ENCODE data around the gene IL13RA2. TPM values are rescaled to one million over a fixed set of nuclear protein-coding genes. Genes with fewer than 3 reads are reported as not detected.

The IL13RA2 gene
- polyA plus RNA-seq, 1 of the 3 experiments (the other 2 are of a cell fraction), result 8.1 TPM

DNA sequence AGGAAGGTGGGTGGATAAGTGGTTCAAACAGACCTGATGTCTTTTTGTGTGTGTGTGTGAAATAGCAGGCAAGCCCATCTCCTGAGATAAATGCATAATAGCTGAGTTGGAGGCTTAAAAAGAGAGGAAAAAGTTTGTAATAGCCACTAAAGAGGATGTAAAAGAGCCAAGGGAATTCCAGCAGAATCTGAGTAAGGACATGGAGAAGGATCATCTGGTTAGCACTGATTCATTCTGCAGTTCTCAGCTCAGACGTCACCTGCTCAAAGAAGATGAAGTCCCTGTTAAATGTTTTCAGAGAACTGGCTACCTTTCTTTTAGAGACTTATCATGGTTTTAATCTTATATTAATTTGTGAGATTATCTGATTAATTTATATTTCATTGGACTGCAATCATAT, 21.0 kb upstream of the IL13RA2 start:
- no peaks in the 10 kb centered on the region for H3K79me2 ChIP-seq (ENCODE audit: insufficient read depth)
- TF ChIP-seq EP300 (IDR thresholded peaks at IDR 0.05; ENCODE audit: borderline replicate concordance in 1 of 2, low read depth in 1 of 2, low read length in 1 of 2), result no peak
- TF ChIP-seq, protein P1, sequence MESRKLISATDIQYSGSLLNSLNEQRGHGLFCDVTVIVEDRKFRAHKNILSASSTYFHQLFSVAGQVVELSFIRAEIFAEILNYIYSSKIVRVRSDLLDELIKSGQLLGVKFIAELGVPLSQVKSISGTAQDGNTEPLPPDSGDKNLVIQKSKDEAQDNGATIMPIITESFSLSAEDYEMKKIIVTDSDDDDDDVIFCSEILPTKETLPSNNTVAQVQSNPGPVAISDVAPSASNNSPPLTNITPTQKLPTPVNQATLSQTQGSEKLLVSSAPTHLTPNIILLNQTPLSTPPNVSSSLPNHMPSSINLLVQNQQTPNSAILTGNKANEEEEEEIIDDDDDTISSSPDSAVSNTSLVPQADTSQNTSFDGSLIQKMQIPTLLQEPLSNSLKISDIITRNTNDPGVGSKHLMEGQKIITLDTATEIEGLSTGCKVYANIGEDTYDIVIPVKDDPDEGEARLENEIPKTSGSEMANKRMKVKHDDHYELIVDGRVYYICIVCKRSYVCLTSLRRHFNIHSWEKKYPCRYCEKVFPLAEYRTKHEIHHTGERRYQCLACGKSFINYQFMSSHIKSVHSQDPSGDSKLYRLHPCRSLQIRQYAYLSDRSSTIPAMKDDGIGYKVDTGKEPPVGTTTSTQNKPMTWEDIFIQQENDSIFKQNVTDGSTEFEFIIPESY (IDR thresholded peaks at IDR 0.05; ENCODE audit: borderline replicate concordance, low read depth), result no peak
- no peak for TF ChIP-seq RCOR1 (IDR thresholded peaks at IDR 0.05; ENCODE audit: low read length)
- TF ChIP-seq, protein P2, sequence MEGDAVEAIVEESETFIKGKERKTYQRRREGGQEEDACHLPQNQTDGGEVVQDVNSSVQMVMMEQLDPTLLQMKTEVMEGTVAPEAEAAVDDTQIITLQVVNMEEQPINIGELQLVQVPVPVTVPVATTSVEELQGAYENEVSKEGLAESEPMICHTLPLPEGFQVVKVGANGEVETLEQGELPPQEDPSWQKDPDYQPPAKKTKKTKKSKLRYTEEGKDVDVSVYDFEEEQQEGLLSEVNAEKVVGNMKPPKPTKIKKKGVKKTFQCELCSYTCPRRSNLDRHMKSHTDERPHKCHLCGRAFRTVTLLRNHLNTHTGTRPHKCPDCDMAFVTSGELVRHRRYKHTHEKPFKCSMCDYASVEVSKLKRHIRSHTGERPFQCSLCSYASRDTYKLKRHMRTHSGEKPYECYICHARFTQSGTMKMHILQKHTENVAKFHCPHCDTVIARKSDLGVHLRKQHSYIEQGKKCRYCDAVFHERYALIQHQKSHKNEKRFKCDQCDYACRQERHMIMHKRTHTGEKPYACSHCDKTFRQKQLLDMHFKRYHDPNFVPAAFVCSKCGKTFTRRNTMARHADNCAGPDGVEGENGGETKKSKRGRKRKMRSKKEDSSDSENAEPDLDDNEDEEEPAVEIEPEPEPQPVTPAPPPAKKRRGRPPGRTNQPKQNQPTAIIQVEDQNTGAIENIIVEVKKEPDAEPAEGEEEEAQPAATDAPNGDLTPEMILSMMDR (IDR thresholded peaks at IDR 0.05), result no peak
- no peak for TF ChIP-seq NFIC (IDR thresholded peaks at IDR 0.05; ENCODE audit: borderline replicate concordance)
- TF ChIP-seq GATA2 (CRISPR knock-in tag; IDR thresholded peaks at IDR 0.05), result no peak
- TF ChIP-seq JUND (IDR thresholded peaks at IDR 0.05), result no peak
- no peak for TF ChIP-seq SMC3 (IDR thresholded peaks at IDR 0.05; ENCODE audit: low read depth, low read length)
- no peak for TF ChIP-seq EZH2phosphoT487 (IDR thresholded peaks at IDR 0.05; ENCODE audit: borderline replicate concordance, low read depth)
- no peak for TF ChIP-seq CHD2 (IDR thresholded peaks at IDR 0.05; ENCODE audit: low read length, partially characterized antibody)
- TF ChIP-seq SIN3A (IDR thresholded peaks at IDR 0.05; ENCODE audit: borderline replicate concordance, low read depth, low read length), result no peak
- no peak for TF ChIP-seq FOXM1 (IDR thresholded peaks at IDR 0.05; ENCODE audit: low read depth)
- no peak for TF ChIP-seq RAD21 (IDR thresholded peaks at IDR 0.05; ENCODE audit: low read length)
- TF ChIP-seq, protein P3, sequence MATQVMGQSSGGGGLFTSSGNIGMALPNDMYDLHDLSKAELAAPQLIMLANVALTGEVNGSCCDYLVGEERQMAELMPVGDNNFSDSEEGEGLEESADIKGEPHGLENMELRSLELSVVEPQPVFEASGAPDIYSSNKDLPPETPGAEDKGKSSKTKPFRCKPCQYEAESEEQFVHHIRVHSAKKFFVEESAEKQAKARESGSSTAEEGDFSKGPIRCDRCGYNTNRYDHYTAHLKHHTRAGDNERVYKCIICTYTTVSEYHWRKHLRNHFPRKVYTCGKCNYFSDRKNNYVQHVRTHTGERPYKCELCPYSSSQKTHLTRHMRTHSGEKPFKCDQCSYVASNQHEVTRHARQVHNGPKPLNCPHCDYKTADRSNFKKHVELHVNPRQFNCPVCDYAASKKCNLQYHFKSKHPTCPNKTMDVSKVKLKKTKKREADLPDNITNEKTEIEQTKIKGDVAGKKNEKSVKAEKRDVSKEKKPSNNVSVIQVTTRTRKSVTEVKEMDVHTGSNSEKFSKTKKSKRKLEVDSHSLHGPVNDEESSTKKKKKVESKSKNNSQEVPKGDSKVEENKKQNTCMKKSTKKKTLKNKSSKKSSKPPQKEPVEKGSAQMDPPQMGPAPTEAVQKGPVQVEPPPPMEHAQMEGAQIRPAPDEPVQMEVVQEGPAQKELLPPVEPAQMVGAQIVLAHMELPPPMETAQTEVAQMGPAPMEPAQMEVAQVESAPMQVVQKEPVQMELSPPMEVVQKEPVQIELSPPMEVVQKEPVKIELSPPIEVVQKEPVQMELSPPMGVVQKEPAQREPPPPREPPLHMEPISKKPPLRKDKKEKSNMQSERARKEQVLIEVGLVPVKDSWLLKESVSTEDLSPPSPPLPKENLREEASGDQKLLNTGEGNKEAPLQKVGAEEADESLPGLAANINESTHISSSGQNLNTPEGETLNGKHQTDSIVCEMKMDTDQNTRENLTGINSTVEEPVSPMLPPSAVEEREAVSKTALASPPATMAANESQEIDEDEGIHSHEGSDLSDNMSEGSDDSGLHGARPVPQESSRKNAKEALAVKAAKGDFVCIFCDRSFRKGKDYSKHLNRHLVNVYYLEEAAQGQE (IDR thresholded peaks at IDR 0.05; ENCODE audit: low read depth, low read length), result no peak
- no peak for TF ChIP-seq TAF1 (IDR thresholded peaks at IDR 0.05; ENCODE audit: borderline replicate concordance, low read depth, low read length)
- TF ChIP-seq YY1 (IDR thresholded peaks at IDR 0.05; ENCODE audit: low read depth), result no peak
- no peaks in the 10 kb centered on the region for H3K36me3 ChIP-seq (replicated peaks in 1 of 2; ENCODE audit: control insufficient read depth in 1 of 2, insufficient read depth in 2 of 2, low read length in 1 of 2)
- no peaks in the 10 kb centered on the region for H3F3A ChIP-seq (replicated peaks; ENCODE audit: insufficient read depth)
- no peak for DNase-seq
- no peaks in the 10 kb centered on the region for H4K20me1 ChIP-seq (ENCODE audit: insufficient read depth)
- 29% methylated on average over 1 of the region's 1 CpG for WGBS (ENCODE audit: low lambda C conversion rate)
- H3K4me1 ChIP-seq (ENCODE audit: control insufficient read depth in 1 of 2, insufficient read depth in 2 of 2, low read depth in 1 of 2, low read length in 1 of 2), result no peaks in the 10 kb centered on the region
- H3K27me3 ChIP-seq (ENCODE audit: insufficient read depth), result no peaks in the 10 kb centered on the region
- H3K27ac ChIP-seq (ENCODE audit: low read depth in 2 of 2, low read length in 1 of 2), result no peak overlapping the region
- no peak overlapping the region for H3K9ac ChIP-seq
- H2AFZ ChIP-seq (ENCODE audit: low read depth), result no peak overlapping the region
- no peaks in the 10 kb centered on the region for H3K9me2 ChIP-seq
- no peak overlapping the region for H3K4me2 ChIP-seq
- H3K9me3 ChIP-seq, result no peaks in the 10 kb centered on the region
- no peak overlapping the region for H3K4me3 ChIP-seq (ENCODE audit: low read depth in 2 of 2, low read length in 1 of 2)
- ChIA-PET POLR2A (no interaction called here), CTCF (no interaction called here)
